Adrenal gland (tissue), 12 donors: ENCODE data around the gene SLC25A28. TPM values are rescaled to one million over a fixed set of nuclear protein-coding genes. Genes with fewer than 3 reads are reported as not detected.

Source experiments
- DNase-seq, 7 donors: peaks; one replicate each; pipeline ENCODE4 v3.0.0-alpha.2; 2019 to 2020
- H3K27ac ChIP-seq, 5 donors: fragments of 200-600 bp; sonication (generic) in 4 of 5; 1 replicate in 3 of 5; 2 replicates in 2 of 5; pipeline versions ENCODE4 v1.5.1 to v1.8.0; 2016 to 2020; ENCODE audit warnings: mild to moderate bottlenecking in 1 of 5
- H3K27me3 ChIP-seq: fragments of 200-600 bp; 2 replicates; pipeline ENCODE4 v1.8.0; 2021
- H3K36me3 ChIP-seq, 2 donors: fragments of 200-600 bp; replicated peaks in 1 of 2; 1 replicate in 1 of 2; 2 replicates in 1 of 2; pipeline versions ENCODE4 v1.5.1 to v1.8.0; 2018 to 2022
- H3K4me1 ChIP-seq, 2 donors: fragments of 200-600 bp; replicated peaks in 1 of 2; 1 replicate in 1 of 2; 2 replicates in 1 of 2; pipeline versions ENCODE4 v1.5.1 to v1.8.0; 2018 to 2021
- H3K4me3 ChIP-seq, 4 donors: fragments of 200-600 bp; sonication (generic) in 3 of 4; one replicate each; pipeline ENCODE4 v1.5.1; 2016 to 2018
- H3K9me3 ChIP-seq, 3 donors: fragments of 200-600 bp; sonication (generic) in 1 of 3; replicated peaks in 1 of 3; 1 replicate in 2 of 3; 2 replicates in 1 of 3; pipeline versions ENCODE4 v1.5.1 to v1.8.0; 2016 to 2021
- POLR2A ChIP-seq, 2 donors: fragments of 450-650 bp; IDR thresholded peaks; one replicate each; pipeline ENCODE4 v1.6.1; 2017; ENCODE audit warnings: antibody characterized with exemption in 2 of 2, mild to moderate bottlenecking in 2 of 2, moderate library complexity in 1 of 2
- WGBS, 4 donors: extraction: QIAGEN DNeasy Blood & Tissue Kit in 2 of 4; methylation state at CpG; one replicate each; pipeline versions ENCODE4 v1.1.5 to v1.1.7; 2013 to 2017; 5-methylcytosine and 5-hydroxymethylcytosine counted together
- intact Hi-C, 2 donors: fragments of 100-400 bp; cut with DNase I; formaldehyde crosslinking; loops; one replicate each; pipeline versions ENCODE4 v1.14.1 to v1.15.0; 2022 to 2023
- polyA plus RNA-seq, 3 donors: library from polyadenylated mRNA; stranded (reverse); fragments of 200-250 nt in 2 of 3; fragments of 350-450 nt in 1 of 3; fragmentation: Illumina TruSeq in 1 of 3; extraction: RNeasy Lipid Tissue Mini Kit (QIAGEN cat#74804) in 1 of 3; gene quantifications; one replicate each; pipeline ENCODE4 v1.2.3, GENCODE V29; 2013 to 2014
- total RNA-seq, 9 donors: library from RNA; depleted of rRNA in 4 of 9; stranded (reverse); fragments of >200 nt in 4 of 9; fragments of 120-200 nt in 1 of 9; fragmentation: NEBNext Ultra II Directional in 1 of 9; extraction: Animal tissue kit (Norgen Biotek cat#: 25700) in 1 of 9; gene quantifications; one replicate each; pipeline versions ENCODE4 v1.1.0 to v1.2.4, GENCODE V29; 2013 to 2023
- TF ChIP-seq, protein P1 (sequence below), 6 experiments: fragments of 450-650 bp in 4 of 6; fragments of 200-600 bp in 2 of 6; sonication (generic) in 1 of 6; IDR thresholded peaks; 1 replicate in 5 of 6; 2 replicates in 1 of 6; pipeline versions ENCODE4 v1.5.1 to v1.8.0; 2016 to 2021; ENCODE audit warnings: antibody characterized with exemption in 6 of 6, mild to moderate bottlenecking in 2 of 6, moderate library complexity in 1 of 6
- donor health status: healthy with polysubstance abuse.
- donor health status: Bipolar disorder and iron deficiency.
- donor health status: DM: yes; HTN: yes; CAD: no.
- donor health status: DM: no; HTN: no; CAD: no.
- donor health status: DM: no; HTN: no; CAD: no.
- donor health status: DM: yes; HTN: yes; CAD: no.

SLC25A28 gene
- total and polyA plus RNA-seq, 12 donors, result 9.6 to 299 (median 66.0) TPM

DNA sequence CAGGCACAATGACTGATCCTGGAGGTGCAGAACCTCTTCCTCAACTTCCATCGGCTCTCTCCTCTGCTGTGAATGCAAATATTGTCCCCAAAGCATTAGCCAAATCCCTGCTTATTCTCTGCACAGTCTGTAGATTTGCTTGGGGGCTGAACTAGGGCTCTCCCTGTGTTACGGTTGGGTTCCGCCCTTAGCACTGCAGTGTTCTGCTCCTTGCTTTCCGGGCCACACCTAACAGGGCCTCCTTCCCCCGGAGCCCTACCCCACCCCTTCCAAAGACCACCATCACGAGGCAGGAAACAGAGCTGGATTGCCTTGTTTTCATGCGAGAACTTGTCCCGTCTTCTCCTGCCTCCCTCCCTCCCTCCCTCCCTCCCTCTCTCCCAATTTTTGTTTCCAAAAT is 36.6 kb downstream of the SLC25A28 start:
- WGBS, 4 donors, result 59 to 79% (median 69%) methylated on average over 8 of the region's 8 CpGs
- intact Hi-C loops, result no loop called here

DNA sequence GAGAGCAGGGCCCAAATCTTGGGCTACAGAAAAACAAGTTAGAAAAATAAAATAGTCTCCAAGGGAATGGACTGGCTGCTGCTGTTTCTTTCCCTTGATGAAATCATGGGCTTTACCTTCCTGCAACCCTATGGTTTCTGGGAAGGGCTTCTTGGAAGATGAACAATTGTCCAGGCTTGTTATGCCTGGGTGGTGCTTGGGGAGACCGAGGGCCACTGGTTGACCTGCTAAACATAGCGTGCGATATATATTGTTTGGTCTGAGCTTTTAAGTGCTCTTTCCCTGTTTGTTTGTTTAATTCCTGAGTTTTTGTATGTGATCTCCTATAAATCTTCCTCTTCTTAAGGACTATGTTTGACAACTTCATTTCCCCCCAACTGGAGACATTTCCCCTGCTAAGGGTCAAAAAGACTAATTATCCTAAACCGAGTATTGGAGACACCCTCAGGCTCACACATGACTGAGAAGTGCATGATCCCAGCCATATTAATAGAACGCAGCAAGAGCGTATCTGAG is 37.9 kb downstream of the SLC25A28 start:
- whole genome bisulfite sequencing, 4 donors, result 65 to 78% (median 71%) methylated on average over 6 of the region's 6 CpGs
- no peak overlapping the region for H3K4me3 ChIP-seq

More for the DNA sequence above, 36.6 kb downstream of the SLC25A28 start:
- TF ChIP-seq, protein P1, sequence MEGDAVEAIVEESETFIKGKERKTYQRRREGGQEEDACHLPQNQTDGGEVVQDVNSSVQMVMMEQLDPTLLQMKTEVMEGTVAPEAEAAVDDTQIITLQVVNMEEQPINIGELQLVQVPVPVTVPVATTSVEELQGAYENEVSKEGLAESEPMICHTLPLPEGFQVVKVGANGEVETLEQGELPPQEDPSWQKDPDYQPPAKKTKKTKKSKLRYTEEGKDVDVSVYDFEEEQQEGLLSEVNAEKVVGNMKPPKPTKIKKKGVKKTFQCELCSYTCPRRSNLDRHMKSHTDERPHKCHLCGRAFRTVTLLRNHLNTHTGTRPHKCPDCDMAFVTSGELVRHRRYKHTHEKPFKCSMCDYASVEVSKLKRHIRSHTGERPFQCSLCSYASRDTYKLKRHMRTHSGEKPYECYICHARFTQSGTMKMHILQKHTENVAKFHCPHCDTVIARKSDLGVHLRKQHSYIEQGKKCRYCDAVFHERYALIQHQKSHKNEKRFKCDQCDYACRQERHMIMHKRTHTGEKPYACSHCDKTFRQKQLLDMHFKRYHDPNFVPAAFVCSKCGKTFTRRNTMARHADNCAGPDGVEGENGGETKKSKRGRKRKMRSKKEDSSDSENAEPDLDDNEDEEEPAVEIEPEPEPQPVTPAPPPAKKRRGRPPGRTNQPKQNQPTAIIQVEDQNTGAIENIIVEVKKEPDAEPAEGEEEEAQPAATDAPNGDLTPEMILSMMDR (IDR thresholded peaks at IDR 0.05), result no peak
- no peak for TF ChIP-seq POLR2A (IDR thresholded peaks at IDR 0.05)
- H3K27ac ChIP-seq, result no peak overlapping the region
- H3K27me3 ChIP-seq, result no peaks in the 10 kb centered on the region
- no peaks in the 10 kb centered on the region for H3K4me1 ChIP-seq
- no peaks in the 10 kb centered on the region for H3K36me3 ChIP-seq
- H3K9me3 ChIP-seq, result no peaks in the 10 kb centered on the region
- H3K4me3 ChIP-seq, result no peak overlapping the region
- no peak for DNase-seq

DNA sequence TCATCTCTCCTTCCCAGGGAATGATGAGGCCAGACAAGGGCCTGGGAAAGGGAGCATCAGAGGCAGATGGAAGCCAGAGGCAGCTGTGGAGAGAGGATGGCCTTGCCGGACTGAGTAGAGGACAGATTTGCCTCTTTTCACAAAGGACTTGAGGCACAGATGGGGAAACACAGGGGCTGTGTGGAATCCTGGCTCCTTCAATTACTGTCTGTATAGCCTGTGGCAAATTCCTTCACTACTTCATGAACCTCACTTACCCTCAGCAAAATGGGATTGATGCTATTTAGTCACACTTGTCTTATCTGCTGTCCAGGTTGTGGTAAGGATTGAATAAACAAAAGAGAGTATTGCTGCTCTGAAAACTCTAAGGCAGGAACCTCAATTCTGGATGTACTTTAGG is 40.3 kb downstream of the SLC25A28 start:
- no peaks in the 10 kb centered on the region for H3K9me3 ChIP-seq
- no peaks in the 10 kb centered on the region for H3K27me3 ChIP-seq
- no peak overlapping the region for H3K4me3 ChIP-seq
- TF ChIP-seq POLR2A (IDR thresholded peaks at IDR 0.05), result no peak
- TF ChIP-seq, protein P1 (IDR thresholded peaks at IDR 0.05), result no peak
- no peaks in the 10 kb centered on the region for H3K4me1 ChIP-seq
- H3K27ac ChIP-seq, result no peak overlapping the region
- DNase-seq, result no peak
- intact Hi-C loops, result no loop called here
- no peaks in the 10 kb centered on the region for H3K36me3 ChIP-seq
- 69 to 94% (median 81%) methylated on average over 1 of the region's 1 CpG for WGBS, 4 donors

More for the DNA sequence above, 37.9 kb downstream of the SLC25A28 start:
- intact Hi-C loops, result no loop called here
- Histone ChIP-seq H3K9me3 (no peaks in the 10 kb centered on the region), H3K4me1 (no peaks in the 10 kb centered on the region), H3K27me3 (no peaks in the 10 kb centered on the region), H3K27ac (no peak overlapping the region), H3K36me3 (no peaks in the 10 kb centered on the region)
- TF ChIP-seq, protein P1 (IDR thresholded peaks at IDR 0.05), result no peak
- no peak for TF ChIP-seq POLR2A (IDR thresholded peaks at IDR 0.05)
- no peak for DNase-seq

DNA sequence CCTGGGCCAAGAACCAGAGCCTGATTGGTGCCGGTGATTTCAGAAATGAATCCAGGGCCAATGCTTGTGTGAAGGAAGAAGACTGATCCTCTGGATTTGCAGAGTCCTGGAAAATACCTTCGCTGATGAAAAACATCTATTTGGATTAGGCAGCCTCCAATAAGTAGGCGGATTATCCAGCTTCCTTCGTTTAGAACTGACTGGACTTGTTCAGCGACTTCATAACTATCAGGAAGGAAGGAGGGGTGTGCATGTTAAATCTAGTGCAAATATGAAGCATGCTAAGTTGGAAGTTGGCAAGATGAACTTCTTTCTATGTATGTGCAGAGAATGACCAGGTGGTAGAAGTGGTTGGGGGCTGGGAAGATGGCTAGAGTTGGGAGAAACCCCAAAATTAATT is 46.4 kb downstream of the SLC25A28 start:
- no peaks in the 10 kb centered on the region for H3K36me3 ChIP-seq
- no peak for DNase-seq
- H3K4me3 ChIP-seq, result no peak overlapping the region
- intact Hi-C loops, result no loop called here
- no peaks in the 10 kb centered on the region for H3K4me1 ChIP-seq
- H3K27me3 ChIP-seq, result no peaks in the 10 kb centered on the region
- 73 to 84% (median 77%) methylated on average over 5 of the region's 5 CpGs for WGBS, 4 donors
- no peak overlapping the region for H3K27ac ChIP-seq
- no peak for TF ChIP-seq POLR2A (IDR thresholded peaks at IDR 0.05)
- TF ChIP-seq, protein P1 (IDR thresholded peaks at IDR 0.05), result no peak
- no peaks in the 10 kb centered on the region for H3K9me3 ChIP-seq
